Measurements from ENCODE around the gene MINDY3. TPM values are rescaled to one million over a fixed set of nuclear protein-coding genes. Genes with fewer than 3 reads are reported as not detected.

The MINDY3 gene
- total RNA-seq, 1 experiment from 2014 or later, result 10.4 TPM

DNA sequence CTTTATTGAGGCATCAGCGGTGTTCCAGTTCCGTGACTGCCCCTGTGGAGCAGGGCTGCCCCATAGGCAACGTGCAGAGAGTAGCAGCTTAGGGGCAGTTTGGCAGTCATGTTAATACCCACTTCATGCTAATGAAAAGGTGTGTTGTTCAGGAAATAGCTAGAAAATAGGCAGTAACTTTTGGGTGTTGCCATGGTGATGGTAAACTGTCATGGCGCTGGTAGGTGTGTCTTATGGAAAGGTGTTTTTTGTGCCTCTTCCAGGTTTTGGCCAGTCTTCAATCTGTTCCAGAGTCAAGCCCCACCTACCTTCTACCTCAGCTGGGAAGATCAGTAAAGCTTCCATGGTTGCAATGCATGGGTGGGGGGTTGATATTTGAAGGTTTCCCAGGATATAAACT, 36.3 kb upstream of the MINDY3 start:
- intact Hi-C loops (cut with micrococcal nuclease; ENCODE audit: unreplicated experiment), result no loop called here

DNA sequence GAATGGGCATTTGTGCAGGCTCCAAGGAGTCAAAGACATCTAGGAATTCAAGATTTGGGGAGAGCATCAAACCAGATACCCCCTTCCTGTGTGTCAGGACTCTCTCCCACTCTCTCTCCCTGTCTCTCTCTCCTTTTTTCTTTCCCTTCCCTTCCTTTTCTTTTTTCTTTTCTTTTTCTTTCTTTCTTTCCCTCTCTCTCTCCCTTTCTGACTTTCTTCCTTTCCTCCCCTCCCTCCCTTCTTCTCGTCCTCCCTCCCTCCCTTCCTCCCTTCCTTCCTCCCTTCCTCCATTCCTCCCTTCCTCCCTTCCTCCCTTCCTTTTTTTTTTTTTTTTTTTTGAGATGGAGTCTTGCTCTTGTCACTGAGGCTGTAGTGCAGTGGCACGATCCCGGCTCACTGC, 24.1 kb upstream of the MINDY3 start:
- Histone ChIP-seq H3K36me3 (ENCODE audit: control insufficient read depth, insufficient read depth, low read length) (no peaks in the 10 kb centered on the region), H3K4me3 (ENCODE audit: low read depth in 2 of 2, low read length in 2 of 2) (no peak overlapping the region), H3K4me1 (ENCODE audit: control insufficient read depth, insufficient read depth, low read length) (no peaks in the 10 kb centered on the region; the same call in 1 of the 2 replicates), H3K9me3 (ENCODE audit: control insufficient read depth, insufficient read depth, low read depth, low read length) (no peaks in the 10 kb centered on the region), H3K27me3 (ENCODE audit: control insufficient read depth, insufficient read depth, low read length) (peaks cover 2% of the 10 kb centered on the region), H3K27ac (ENCODE audit: low read length) (no peak overlapping the region)
- BruUV-seq (replicated peaks), result no TSS peak
- no peak for TF ChIP-seq SIN3A (IDR thresholded peaks at IDR 0.05; ENCODE audit: borderline replicate concordance, insufficient read depth, low read depth, low read length)
- TF ChIP-seq POLR2AphosphoS5 (IDR thresholded peaks at IDR 0.05; ENCODE audit: low read depth, low read length), result no peak
- TF ChIP-seq, protein P1, sequence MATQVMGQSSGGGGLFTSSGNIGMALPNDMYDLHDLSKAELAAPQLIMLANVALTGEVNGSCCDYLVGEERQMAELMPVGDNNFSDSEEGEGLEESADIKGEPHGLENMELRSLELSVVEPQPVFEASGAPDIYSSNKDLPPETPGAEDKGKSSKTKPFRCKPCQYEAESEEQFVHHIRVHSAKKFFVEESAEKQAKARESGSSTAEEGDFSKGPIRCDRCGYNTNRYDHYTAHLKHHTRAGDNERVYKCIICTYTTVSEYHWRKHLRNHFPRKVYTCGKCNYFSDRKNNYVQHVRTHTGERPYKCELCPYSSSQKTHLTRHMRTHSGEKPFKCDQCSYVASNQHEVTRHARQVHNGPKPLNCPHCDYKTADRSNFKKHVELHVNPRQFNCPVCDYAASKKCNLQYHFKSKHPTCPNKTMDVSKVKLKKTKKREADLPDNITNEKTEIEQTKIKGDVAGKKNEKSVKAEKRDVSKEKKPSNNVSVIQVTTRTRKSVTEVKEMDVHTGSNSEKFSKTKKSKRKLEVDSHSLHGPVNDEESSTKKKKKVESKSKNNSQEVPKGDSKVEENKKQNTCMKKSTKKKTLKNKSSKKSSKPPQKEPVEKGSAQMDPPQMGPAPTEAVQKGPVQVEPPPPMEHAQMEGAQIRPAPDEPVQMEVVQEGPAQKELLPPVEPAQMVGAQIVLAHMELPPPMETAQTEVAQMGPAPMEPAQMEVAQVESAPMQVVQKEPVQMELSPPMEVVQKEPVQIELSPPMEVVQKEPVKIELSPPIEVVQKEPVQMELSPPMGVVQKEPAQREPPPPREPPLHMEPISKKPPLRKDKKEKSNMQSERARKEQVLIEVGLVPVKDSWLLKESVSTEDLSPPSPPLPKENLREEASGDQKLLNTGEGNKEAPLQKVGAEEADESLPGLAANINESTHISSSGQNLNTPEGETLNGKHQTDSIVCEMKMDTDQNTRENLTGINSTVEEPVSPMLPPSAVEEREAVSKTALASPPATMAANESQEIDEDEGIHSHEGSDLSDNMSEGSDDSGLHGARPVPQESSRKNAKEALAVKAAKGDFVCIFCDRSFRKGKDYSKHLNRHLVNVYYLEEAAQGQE (IDR thresholded peaks at IDR 0.05; ENCODE audit: insufficient read depth in 1 of 2, low read depth in 2 of 2, low read length in 1 of 2), result no peak
- TF ChIP-seq TCF7L2 (IDR thresholded peaks at IDR 0.05; ENCODE audit: low read depth, low read length), result no peak
- TF ChIP-seq, protein P2, sequence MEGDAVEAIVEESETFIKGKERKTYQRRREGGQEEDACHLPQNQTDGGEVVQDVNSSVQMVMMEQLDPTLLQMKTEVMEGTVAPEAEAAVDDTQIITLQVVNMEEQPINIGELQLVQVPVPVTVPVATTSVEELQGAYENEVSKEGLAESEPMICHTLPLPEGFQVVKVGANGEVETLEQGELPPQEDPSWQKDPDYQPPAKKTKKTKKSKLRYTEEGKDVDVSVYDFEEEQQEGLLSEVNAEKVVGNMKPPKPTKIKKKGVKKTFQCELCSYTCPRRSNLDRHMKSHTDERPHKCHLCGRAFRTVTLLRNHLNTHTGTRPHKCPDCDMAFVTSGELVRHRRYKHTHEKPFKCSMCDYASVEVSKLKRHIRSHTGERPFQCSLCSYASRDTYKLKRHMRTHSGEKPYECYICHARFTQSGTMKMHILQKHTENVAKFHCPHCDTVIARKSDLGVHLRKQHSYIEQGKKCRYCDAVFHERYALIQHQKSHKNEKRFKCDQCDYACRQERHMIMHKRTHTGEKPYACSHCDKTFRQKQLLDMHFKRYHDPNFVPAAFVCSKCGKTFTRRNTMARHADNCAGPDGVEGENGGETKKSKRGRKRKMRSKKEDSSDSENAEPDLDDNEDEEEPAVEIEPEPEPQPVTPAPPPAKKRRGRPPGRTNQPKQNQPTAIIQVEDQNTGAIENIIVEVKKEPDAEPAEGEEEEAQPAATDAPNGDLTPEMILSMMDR (IDR thresholded peaks at IDR 0.05), result no peak
- ATAC-seq, result no peak
- CTCF ChIA-PET, result no interaction called here
- DNase-seq (ENCODE audit: low read depth, low spot score), result no peak
- in situ Hi-C loops (cut with HindIII; ENCODE audit: low pct_unique_long_range_greater_than_20kb, low sequenced_read_pairs) (no loop called here), intact Hi-C loops (cut with micrococcal nuclease; ENCODE audit: unreplicated experiment) (no loop called here)
- POLR2A ChIA-PET, result no interaction called here

More for the DNA sequence above, 36.3 kb upstream of the MINDY3 start:
- Histone ChIP-seq H3K27ac (ENCODE audit: low read length) (no peak overlapping the region), H3K36me3 (ENCODE audit: control insufficient read depth, insufficient read depth, low read length) (no peaks in the 10 kb centered on the region), H3K4me3 (ENCODE audit: low read depth in 2 of 2, low read length in 2 of 2) (no peak overlapping the region), H3K9me3 (ENCODE audit: control insufficient read depth, insufficient read depth, low read depth, low read length) (no peaks in the 10 kb centered on the region), H3K27me3 (ENCODE audit: control insufficient read depth, insufficient read depth, low read length) (peaks cover 5% of the 10 kb centered on the region), H3K4me1 (ENCODE audit: control insufficient read depth, insufficient read depth, low read length) (no peaks in the 10 kb centered on the region)
- DNase-seq (ENCODE audit: low read depth, low spot score), result no peak
- in situ Hi-C loops (cut with HindIII; ENCODE audit: low pct_unique_long_range_greater_than_20kb, low sequenced_read_pairs), result no loop called here
- POLR2A ChIA-PET, result no interaction called here
- BruUV-seq (replicated peaks), result no TSS peak
- no peak for TF ChIP-seq POLR2AphosphoS5 (IDR thresholded peaks at IDR 0.05; ENCODE audit: low read depth, low read length)
- TF ChIP-seq SIN3A (IDR thresholded peaks at IDR 0.05; ENCODE audit: borderline replicate concordance, insufficient read depth, low read depth, low read length), result no peak
- TF ChIP-seq, protein P1 (IDR thresholded peaks at IDR 0.05; ENCODE audit: insufficient read depth in 1 of 2, low read depth in 2 of 2, low read length in 1 of 2), result no peak
- no peak for TF ChIP-seq TCF7L2 (IDR thresholded peaks at IDR 0.05; ENCODE audit: low read depth, low read length)
- TF ChIP-seq, protein P2 (IDR thresholded peaks at IDR 0.05), result no peak
- ATAC-seq, result no peak
- CTCF ChIA-PET, result no interaction called here

Data from Panc1 (cell line).